ENCODE results near the gene FAIM2.

Gene FAIM2

GRCh38 chr12:49948866-49949845 lies 45.5 kb upstream of the FAIM2 start:
- no peak overlapping the region for H3K27ac ChIP-seq
- TF ChIP-seq CTCF (IDR thresholded peaks at IDR 0.05) (no peak), ZFX (IDR thresholded peaks at IDR 0.05; ENCODE audit: borderline replicate concordance) (no peak)

GRCh38 chr12:49947593-49948226 lies 44.0 kb upstream of the FAIM2 start:
- no peak for TF ChIP-seq CTCF (IDR thresholded peaks at IDR 0.05)
- no peak for TF ChIP-seq ZFX (IDR thresholded peaks at IDR 0.05; ENCODE audit: borderline replicate concordance)
- H3K27ac ChIP-seq = no peak overlapping the region

- TF ChIP-seq ZFX (IDR thresholded peaks at IDR 0.05; ENCODE audit: borderline replicate concordance) (no peak), CTCF (IDR thresholded peaks at IDR 0.05) (no peak)
- no peak overlapping the region for H3K27ac ChIP-seq
Observed at GRCh38 chr12:49946497-49946896, 42.8 kb upstream of the FAIM2 start.

- no peak for TF ChIP-seq CTCF (IDR thresholded peaks at IDR 0.05)
- no peak for TF ChIP-seq ZFX (IDR thresholded peaks at IDR 0.05; ENCODE audit: borderline replicate concordance)
- H3K27ac ChIP-seq = no peak overlapping the region
Observed at GRCh38 chr12:49946086-49946485, 42.4 kb upstream of the FAIM2 start.

GRCh38 chr12:49945394-49946080 lies 41.8 kb upstream of the FAIM2 start:
- TF ChIP-seq CTCF (IDR thresholded peaks at IDR 0.05) (peak; percentile 100), ZFX (IDR thresholded peaks at IDR 0.05; ENCODE audit: borderline replicate concordance) (no peak)
- no peak overlapping the region for H3K27ac ChIP-seq

- TF ChIP-seq ZFX (IDR thresholded peaks at IDR 0.05; ENCODE audit: borderline replicate concordance) (no peak), CTCF (IDR thresholded peaks at IDR 0.05) (no peak)
- no peak overlapping the region for H3K27ac ChIP-seq
Observed at GRCh38 chr12:49944718-49945117, 41.0 kb upstream of the FAIM2 start.
